Measurements from ENCODE around the gene KRTAP4-4. TPM values are rescaled to one million over a fixed set of nuclear protein-coding genes. Genes with fewer than 3 reads are reported as not detected.

The KRTAP4-4 gene
- total RNA-seq, 1 donor from 2014 or later = not detected

GRCh38 chr17:41111151-41111885 lies 49.2 kb downstream of the KRTAP4-4 start:
- no peak for DNase-seq

Small RNAs within 50 kb of the gene (small RNA-seq; reads per million reads assigned to genes)
- not detected for gene KRTAP4-17P (ENCODE audit: low replicate concordance)

Other genes with a start within 250 kb of the KRTAP4-4 start
- gene KRT23, start 223.1 kb downstream of the KRTAP4-4 start, total RNA-seq = 26.3 TPM
- gene KRT39, start 193.8 kb downstream of the KRTAP4-4 start, total RNA-seq = 1.8 TPM
- 7.7 TPM for gene KRT40, start 176.4 kb downstream of the KRTAP4-4 start, total RNA-seq
- gene KRTAP3-3, start 166.6 kb downstream of the KRTAP4-4 start, total RNA-seq = not detected
- gene KRTAP3-2, start 160.8 kb downstream of the KRTAP4-4 start, total RNA-seq = not detected
- gene KRTAP3-1, start 151.6 kb downstream of the KRTAP4-4 start, total RNA-seq = not detected
- gene KRTAP1-5, start 133.5 kb downstream of the KRTAP4-4 start, total RNA-seq = not detected
- gene KRTAP1-4, start 130.6 kb downstream of the KRTAP4-4 start, total RNA-seq = not detected
- not detected for gene KRTAP1-3, start 125.9 kb downstream of the KRTAP4-4 start, total RNA-seq
- not detected for gene KRTAP1-1, start 119.3 kb downstream of the KRTAP4-4 start, total RNA-seq
- gene KRTAP2-1, start 113.4 kb downstream of the KRTAP4-4 start, total RNA-seq = not detected
- gene KRTAP2-2, start 105.5 kb downstream of the KRTAP4-4 start, total RNA-seq = not detected
- gene KRTAP2-3, start 100.6 kb downstream of the KRTAP4-4 start, total RNA-seq = not detected
- not detected for gene KRTAP2-4, start 94.9 kb downstream of the KRTAP4-4 start, total RNA-seq
- not detected for gene KRTAP4-7, start 76.6 kb downstream of the KRTAP4-4 start, total RNA-seq
- not detected for gene KRTAP4-8, start 62.6 kb downstream of the KRTAP4-4 start, total RNA-seq
- gene KRTAP4-16, start 58.5 kb downstream of the KRTAP4-4 start, total RNA-seq = not detected
- gene KRTAP4-9, start 55.4 kb downstream of the KRTAP4-4 start, total RNA-seq = not detected
- not detected for gene KRTAP4-11, start 42.4 kb downstream of the KRTAP4-4 start, total RNA-seq
- not detected for gene KRTAP4-12, start 36.6 kb downstream of the KRTAP4-4 start, total RNA-seq
- gene KRTAP4-6, start 20.2 kb downstream of the KRTAP4-4 start, total RNA-seq = not detected
- not detected for gene KRTAP4-5, start 10.9 kb downstream of the KRTAP4-4 start, total RNA-seq
- gene KRTAP4-3, start 7.5 kb upstream of the KRTAP4-4 start, total RNA-seq = not detected
- not detected for gene KRTAP4-2, start 17.5 kb upstream of the KRTAP4-4 start, total RNA-seq
- gene KRTAP4-1, start 24.2 kb upstream of the KRTAP4-4 start, total RNA-seq = not detected
- gene KRTAP9-1, start 29.1 kb upstream of the KRTAP4-4 start, total RNA-seq = not detected
- gene KRTAP9-2, start 65.9 kb upstream of the KRTAP4-4 start, total RNA-seq = not detected
- not detected for gene KRTAP9-3, start 71.7 kb upstream of the KRTAP4-4 start, total RNA-seq
- gene KRTAP9-8, start 77.3 kb upstream of the KRTAP4-4 start, total RNA-seq = not detected
- gene KRTAP9-4, start 88.9 kb upstream of the KRTAP4-4 start, total RNA-seq = not detected
- not detected for gene KRTAP9-9, start 94.6 kb upstream of the KRTAP4-4 start, total RNA-seq
- not detected for gene KRTAP9-6, start 104.6 kb upstream of the KRTAP4-4 start, total RNA-seq
- gene KRTAP9-7, start 115.0 kb upstream of the KRTAP4-4 start, total RNA-seq = not detected
- not detected for gene KRTAP29-1, start 142.1 kb upstream of the KRTAP4-4 start, total RNA-seq
- not detected for gene KRTAP16-1, start 148.6 kb upstream of the KRTAP4-4 start, total RNA-seq
- 1.0 TPM for gene KRTAP17-1, start 155.0 kb upstream of the KRTAP4-4 start, total RNA-seq
- gene KRT33A, start 190.1 kb upstream of the KRTAP4-4 start, total RNA-seq = not detected
- 0.21 TPM for gene KRT33B, start 209.1 kb upstream of the KRTAP4-4 start, total RNA-seq
- gene KRT34, start 221.6 kb upstream of the KRTAP4-4 start, total RNA-seq = 0.51 TPM
- 6.1 TPM for gene KRT31, start 236.9 kb upstream of the KRTAP4-4 start, total RNA-seq